ENCODE data around the gene FBLN1.
"Not testable (repeated sequence)": the region's sequence is repeated elsewhere in the genome, so short reads cannot be mapped to it uniquely, and the experiment has no call there.

The FBLN1 gene

GRCh38 chr22:45477366-45478107, 25.1 kb upstream of the FBLN1 start:
- no peak for DNase-seq (ENCODE audit: low read depth)

- DNase-seq (ENCODE audit: low read depth) = no peak
Measured at GRCh38 chr22:45478108-45478771, 24.4 kb upstream of the FBLN1 start.

GRCh38 chr22:45480717-45481116, 22.0 kb upstream of the FBLN1 start:
- no peak for DNase-seq (ENCODE audit: low read depth)

GRCh38 chr22:45481661-45482060, 21.0 kb upstream of the FBLN1 start:
- DNase-seq (ENCODE audit: low read depth) = no peak

- no peak for DNase-seq (ENCODE audit: low read depth)
Measured at GRCh38 chr22:45482169-45482568, 20.5 kb upstream of the FBLN1 start.

- DNase-seq (ENCODE audit: low read depth) = no peak
Measured at GRCh38 chr22:45483319-45483718, 19.4 kb upstream of the FBLN1 start.

- no peak for DNase-seq (ENCODE audit: low read depth)
Measured at GRCh38 chr22:45483918-45484499, 18.7 kb upstream of the FBLN1 start.

- no peak for DNase-seq (ENCODE audit: low read depth)
Measured at GRCh38 chr22:45484742-45485141, 17.9 kb upstream of the FBLN1 start.

- DNase-seq (ENCODE audit: low read depth) = no peak
Measured at GRCh38 chr22:45485261-45485660, 17.4 kb upstream of the FBLN1 start.

- DNase-seq (ENCODE audit: low read depth) = no peak
Measured at GRCh38 chr22:45488764-45489370, 13.8 kb upstream of the FBLN1 start.

- no peak for DNase-seq (ENCODE audit: low read depth)
Measured at GRCh38 chr22:45490836-45491235, 11.8 kb upstream of the FBLN1 start.

- DNase-seq (ENCODE audit: low read depth) = no peak
Measured at GRCh38 chr22:45491841-45492240, 10.8 kb upstream of the FBLN1 start.

- DNase-seq (ENCODE audit: low read depth) = no peak
Measured at GRCh38 chr22:45493286-45493771, 9.4 kb upstream of the FBLN1 start.

- not testable (repeated sequence) for DNase-seq (ENCODE audit: low read depth)
Measured at GRCh38 chr22:45494306-45494705, 8.4 kb upstream of the FBLN1 start.

GRCh38 chr22:45495616-45496015, 7.1 kb upstream of the FBLN1 start:
- not testable (repeated sequence) for DNase-seq (ENCODE audit: low read depth)

- DNase-seq (ENCODE audit: low read depth) = no peak
Measured at GRCh38 chr22:45496451-45496941, 6.2 kb upstream of the FBLN1 start.

- no peak for DNase-seq (ENCODE audit: low read depth)
Measured at GRCh38 chr22:45497351-45498145, 5.1 kb upstream of the FBLN1 start.

GRCh38 chr22:45499746-45500145, 2.9 kb upstream of the FBLN1 start:
- no peak for DNase-seq (ENCODE audit: low read depth)

GRCh38 chr22:45503050-45503815, 550 bp downstream of the FBLN1 start:
- DNase-seq (ENCODE audit: low read depth) = no peak

- no peak for DNase-seq (ENCODE audit: low read depth)
Measured at GRCh38 chr22:45503816-45504372, 1.2 kb downstream of the FBLN1 start.
